ENCODE results near the gene FBXL14.

DNA sequence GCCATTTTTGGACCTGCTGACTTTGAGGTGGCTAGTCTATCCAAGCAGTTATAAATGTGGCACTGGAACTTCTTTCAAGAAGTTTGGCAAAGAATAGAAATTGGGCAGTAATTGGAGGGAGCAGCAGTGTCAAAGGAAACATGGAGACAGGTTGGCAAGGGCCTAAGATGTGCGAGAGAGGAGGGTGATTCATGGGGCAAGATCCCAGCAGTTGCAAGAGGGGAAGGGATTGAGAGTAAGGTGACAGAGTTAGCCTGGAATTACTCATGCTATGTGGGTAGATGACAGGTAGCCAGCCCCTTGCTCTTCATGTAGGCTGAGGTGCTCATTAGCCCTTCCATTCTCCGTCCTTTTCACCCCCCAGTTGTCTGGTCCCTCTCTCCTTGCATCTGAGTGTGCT lies 42.2 kb downstream of the FBXL14 start:
- no peak for TF ChIP-seq POLR2A (IDR thresholded peaks at IDR 0.05; ENCODE audit: extremely low read depth, insufficient read length)
- TF ChIP-seq, protein P1, sequence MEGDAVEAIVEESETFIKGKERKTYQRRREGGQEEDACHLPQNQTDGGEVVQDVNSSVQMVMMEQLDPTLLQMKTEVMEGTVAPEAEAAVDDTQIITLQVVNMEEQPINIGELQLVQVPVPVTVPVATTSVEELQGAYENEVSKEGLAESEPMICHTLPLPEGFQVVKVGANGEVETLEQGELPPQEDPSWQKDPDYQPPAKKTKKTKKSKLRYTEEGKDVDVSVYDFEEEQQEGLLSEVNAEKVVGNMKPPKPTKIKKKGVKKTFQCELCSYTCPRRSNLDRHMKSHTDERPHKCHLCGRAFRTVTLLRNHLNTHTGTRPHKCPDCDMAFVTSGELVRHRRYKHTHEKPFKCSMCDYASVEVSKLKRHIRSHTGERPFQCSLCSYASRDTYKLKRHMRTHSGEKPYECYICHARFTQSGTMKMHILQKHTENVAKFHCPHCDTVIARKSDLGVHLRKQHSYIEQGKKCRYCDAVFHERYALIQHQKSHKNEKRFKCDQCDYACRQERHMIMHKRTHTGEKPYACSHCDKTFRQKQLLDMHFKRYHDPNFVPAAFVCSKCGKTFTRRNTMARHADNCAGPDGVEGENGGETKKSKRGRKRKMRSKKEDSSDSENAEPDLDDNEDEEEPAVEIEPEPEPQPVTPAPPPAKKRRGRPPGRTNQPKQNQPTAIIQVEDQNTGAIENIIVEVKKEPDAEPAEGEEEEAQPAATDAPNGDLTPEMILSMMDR (IDR thresholded peaks at IDR 0.05; ENCODE audit: low read depth, low read length), result no peak
